OCI-LY1 (cell line): ENCODE data around the gene SLC25A42.

Source experiments
- CTCF ChIP-seq: fragments of 200-600 bp; sonication (generic), shearing (Covaris generic); IDR thresholded peaks from 2 replicates; pipeline ENCODE4 v1.5.1; 2017; ENCODE audit warnings: mild to moderate bottlenecking, antibody characterized with exemption, low read length, moderate library complexity, mixed read lengths
- EZH2 ChIP-seq: fragments of 200-600 bp; sonication (generic), shearing (Covaris generic); IDR thresholded peaks from 2 replicates; pipeline ENCODE4 v1.8.0; 2017; ENCODE audit warnings: borderline replicate concordance, mixed run types, mild to moderate bottlenecking, antibody characterized with exemption, low read length, moderate library complexity, mixed read lengths

GRCh38 chr19:19034204-19034624 is 29.6 kb upstream of the SLC25A42 start:
- no peak for TF ChIP-seq CTCF
- no peak for TF ChIP-seq EZH2
